Type B pancreatic cell (in vitro differentiated cells): ENCODE results near the gene VCL. TPM values are rescaled to one million over a fixed set of nuclear protein-coding genes. Genes with fewer than 3 reads are reported as not detected.
"Not testable (repeated sequence)": the region's sequence is repeated elsewhere in the genome, so short reads cannot be mapped to it uniquely, and the experiment has no call there.

ENCODE experiments used
- DNase-seq: peaks from one replicate; pipeline ENCODE4 v3.0.0; 2021; ENCODE audit warnings: mixed read lengths; ENCODE audit not compliant: unreplicated experiment; ENCODE audit errors: extremely low spot score
- H3K27ac Mint-ChIP-seq: 2 replicates; pipeline ENCODE4 v1.8.0; 2021; ENCODE audit warnings: mild to moderate bottlenecking, mixed read lengths
- H3K27me3 Mint-ChIP-seq: 2 replicates; pipeline ENCODE4 v1.8.0; 2021; ENCODE audit warnings: mixed read lengths
- H3K36me3 Mint-ChIP-seq: 2 replicates; pipeline ENCODE4 v1.8.0; 2021; ENCODE audit warnings: mixed read lengths
- H3K4me1 Mint-ChIP-seq: one replicate; pipeline ENCODE4 v1.8.0; 2021; ENCODE audit warnings: mixed read lengths; ENCODE audit not compliant: unreplicated experiment
- H3K4me3 Mint-ChIP-seq: 2 replicates; pipeline ENCODE4 v1.8.0; 2021; ENCODE audit warnings: mild to moderate bottlenecking, mixed read lengths
- H3K9me3 Mint-ChIP-seq: 2 replicates; pipeline ENCODE4 v1.8.0; 2021; ENCODE audit warnings: mixed read lengths
- CTCF ChIP-seq: fragments of 200-600 bp; sonication (generic); conservative IDR thresholded peaks from 2 replicates; pipeline ENCODE4 v1.5.0; 2021; ENCODE audit warnings: antibody characterized with exemption, mild to moderate bottlenecking
- total RNA-seq: library from RNA; stranded (reverse); gene quantifications from 2 replicates; pipeline ENCODE4 v1.2.1, GENCODE V29; 2021; ENCODE audit warnings: low replicate concordance

The VCL gene
- total RNA-seq, 1 donor from 2014 or later: 125 TPM

GRCh38 chr10:74122060-74122459, 124.1 kb downstream of the VCL start:
- H3K27me3 Mint-ChIP-seq: no peaks in the 10 kb centered on the region
- H3K36me3 Mint-ChIP-seq: peaks cover 34% of the 10 kb centered on the region
- no peak for TF ChIP-seq CTCF
- no peak for DNase-seq
- H3K9me3 Mint-ChIP-seq: no peaks in the 10 kb centered on the region
- H3K4me1 Mint-ChIP-seq: peaks cover 17% of the 10 kb centered on the region
- H3K27ac Mint-ChIP-seq: no peak overlapping the region
- no peak overlapping the region for H3K4me3 Mint-ChIP-seq

GRCh38 chr10:74123081-74123480, 125.2 kb downstream of the VCL start:
- no peak for DNase-seq
- H3K9me3 Mint-ChIP-seq: no peaks in the 10 kb centered on the region
- no peak overlapping the region for H3K27ac Mint-ChIP-seq
- peaks cover 17% of the 10 kb centered on the region for H3K4me1 Mint-ChIP-seq
- no peak for TF ChIP-seq CTCF
- H3K36me3 Mint-ChIP-seq: peaks cover 34% of the 10 kb centered on the region
- H3K4me3 Mint-ChIP-seq: no peak overlapping the region
- H3K27me3 Mint-ChIP-seq: no peaks in the 10 kb centered on the region

- Mint-ChIP-seq H3K27ac (no peak overlapping the region), H3K9me3 (no peaks in the 10 kb centered on the region), H3K4me3 (no peak overlapping the region), H3K27me3 (no peaks in the 10 kb centered on the region), H3K36me3 (peaks cover 23% of the 10 kb centered on the region), H3K4me1 (no peaks in the 10 kb centered on the region)
- no peak for TF ChIP-seq CTCF
- no peak for DNase-seq
Observed at GRCh38 chr10:74133923-74134820, 136.3 kb downstream of the VCL start.

GRCh38 chr10:74135452-74135851, 137.5 kb downstream of the VCL start:
- no peak overlapping the region for H3K4me3 Mint-ChIP-seq
- no peaks in the 10 kb centered on the region for H3K27me3 Mint-ChIP-seq
- H3K4me1 Mint-ChIP-seq: no peaks in the 10 kb centered on the region
- no peak overlapping the region for H3K27ac Mint-ChIP-seq
- TF ChIP-seq CTCF: no peak
- DNase-seq: no peak
- no peaks in the 10 kb centered on the region for H3K9me3 Mint-ChIP-seq
- H3K36me3 Mint-ChIP-seq: peaks cover 23% of the 10 kb centered on the region

- Mint-ChIP-seq H3K36me3 (peaks cover 28% of the 10 kb centered on the region), H3K27ac (no peak overlapping the region), H3K9me3 (no peaks in the 10 kb centered on the region), H3K4me1 (no peaks in the 10 kb centered on the region), H3K27me3 (no peaks in the 10 kb centered on the region), H3K4me3 (no peak overlapping the region)
- DNase-seq: no peak
- no peak for TF ChIP-seq CTCF
Observed at GRCh38 chr10:74137992-74138391, 140.1 kb downstream of the VCL start.

- DNase-seq, H3K4me3 Mint-ChIP-seq, H3K27me3 Mint-ChIP-seq, H3K9me3 Mint-ChIP-seq, H3K4me1 Mint-ChIP-seq, H3K27ac Mint-ChIP-seq: not testable (repeated sequence)
- peaks cover 28% of the 10 kb centered on the region for H3K36me3 Mint-ChIP-seq
Observed at GRCh38 chr10:74138596-74138995, 140.7 kb downstream of the VCL start.
